ENCODE data around the gene ID2. TPM values are rescaled to one million over a fixed set of nuclear protein-coding genes. Genes with fewer than 3 reads are reported as not detected.

Gene ID2
- polyA plus RNA-seq, 1 donor from 2014 or later: 71.6 TPM

DNA sequence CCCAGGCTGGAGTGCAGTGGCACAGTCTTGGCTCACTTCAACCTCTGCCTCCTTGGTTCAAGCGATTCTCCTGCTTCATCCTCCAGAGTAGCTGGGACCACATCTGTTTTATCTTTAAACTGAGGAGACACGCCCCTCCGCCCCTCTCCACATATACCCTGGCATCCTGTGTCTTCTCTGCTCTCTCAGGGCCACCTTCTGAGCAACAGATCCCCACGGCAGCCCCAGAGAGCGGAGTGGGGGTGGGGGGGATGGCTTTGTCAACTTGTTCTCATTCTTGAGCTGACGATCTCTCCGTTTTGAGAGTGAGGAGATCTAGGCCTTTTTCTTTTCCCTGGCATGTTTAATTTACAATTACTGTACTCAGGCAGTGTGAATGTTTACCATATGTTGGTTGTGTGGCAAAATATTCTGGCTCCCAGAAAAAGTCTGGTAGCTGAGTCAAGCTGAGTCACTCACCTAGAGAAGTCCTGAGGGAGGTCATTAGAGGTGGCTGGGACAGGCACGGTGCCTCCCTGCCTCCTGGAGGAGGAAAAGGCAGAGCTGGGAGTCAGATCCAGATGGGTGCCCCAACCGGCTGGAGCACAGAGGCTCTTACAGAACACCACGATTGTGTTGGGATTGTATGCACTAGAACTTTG, 19.5 kb upstream of the ID2 start:
- TF ChIP-seq REST (IDR thresholded peaks at IDR 0.05; ENCODE audit: borderline replicate concordance) (no peak), MXI1 (conservative IDR thresholded peaks at IDR 0.05; ENCODE audit: poor library complexity, severe bottlenecking) (no peak), TAF1 (IDR thresholded peaks at IDR 0.05; ENCODE audit: low read depth) (no peak)
- H2AFZ ChIP-seq (ENCODE audit: low read depth, low read length): no peak overlapping the region

GRCh38 chr2:8663997-8664396, 17.9 kb upstream of the ID2 start:
- Histone ChIP-seq H3F3A (ENCODE audit: insufficient read depth, low read length, poor library complexity, severe bottlenecking) (no peaks in the 10 kb centered on the region), H3K27ac (ENCODE audit: low read length) (no peak overlapping the region)

More for the DNA sequence above, 19.5 kb upstream of the ID2 start:
- H3K36me3 ChIP-seq (ENCODE audit: insufficient read depth, low read length): no peaks in the 10 kb centered on the region
- no peaks in the 10 kb centered on the region for H3K9me2 ChIP-seq (ENCODE audit: insufficient read depth, low read length)
- H3K9ac ChIP-seq (ENCODE audit: low read length): no peak overlapping the region
- no peaks in the 10 kb centered on the region for H3K9me3 ChIP-seq (ENCODE audit: low read length)
- no peaks in the 10 kb centered on the region for H3F3A ChIP-seq (ENCODE audit: insufficient read depth, low read length, poor library complexity, severe bottlenecking)
- H4K20me1 ChIP-seq (ENCODE audit: insufficient read depth): no peaks in the 10 kb centered on the region
- no peak overlapping the region for H3K4me3 ChIP-seq (ENCODE audit: low read length)
- H3K27me3 ChIP-seq (ENCODE audit: insufficient read depth, low read depth, low read length): no peaks in the 10 kb centered on the region
- no peak overlapping the region for H3K4me2 ChIP-seq (ENCODE audit: low read length)
- no peaks in the 10 kb centered on the region for H3K79me2 ChIP-seq (replicated peaks; ENCODE audit: insufficient read depth, low read length)
- H3K27ac ChIP-seq (ENCODE audit: low read length): no peak overlapping the region

More at GRCh38 chr2:8663997-8664396, 17.9 kb upstream of the ID2 start:
- H3K9me2 ChIP-seq (ENCODE audit: insufficient read depth, low read length): no peaks in the 10 kb centered on the region
- no peaks in the 10 kb centered on the region for H3K27me3 ChIP-seq (ENCODE audit: insufficient read depth, low read depth, low read length)
- no peaks in the 10 kb centered on the region for H3K36me3 ChIP-seq (ENCODE audit: insufficient read depth, low read length)
- no peak overlapping the region for H3K4me3 ChIP-seq (ENCODE audit: low read length)
- no peaks in the 10 kb centered on the region for H3K79me2 ChIP-seq (replicated peaks; ENCODE audit: insufficient read depth, low read length)
- H3K9ac ChIP-seq (ENCODE audit: low read length): no peak overlapping the region
- H3K9me3 ChIP-seq (ENCODE audit: low read length): no peaks in the 10 kb centered on the region
- no peak overlapping the region for H3K4me2 ChIP-seq (ENCODE audit: low read length)
- TF ChIP-seq POLR2AphosphoS5 (IDR thresholded peaks at IDR 0.05) (no peak), RAD21 (conservative IDR thresholded peaks at IDR 0.05) (no peak), TAF1 (IDR thresholded peaks at IDR 0.05; ENCODE audit: low read depth) (no peak), MXI1 (conservative IDR thresholded peaks at IDR 0.05; ENCODE audit: poor library complexity, severe bottlenecking) (no peak), EP300 (conservative IDR thresholded peaks at IDR 0.05; ENCODE audit: poor library complexity, severe bottlenecking) (no peak), SMC3 (conservative IDR thresholded peaks at IDR 0.05; ENCODE audit: poor library complexity) (no peak), EZH2 (IDR thresholded peaks at IDR 0.05; ENCODE audit: borderline replicate concordance, insufficient read depth, low read length, poor library complexity, severe bottlenecking) (no peak), REST (IDR thresholded peaks at IDR 0.05; ENCODE audit: borderline replicate concordance) (no peak)
- TF ChIP-seq, protein P1, sequence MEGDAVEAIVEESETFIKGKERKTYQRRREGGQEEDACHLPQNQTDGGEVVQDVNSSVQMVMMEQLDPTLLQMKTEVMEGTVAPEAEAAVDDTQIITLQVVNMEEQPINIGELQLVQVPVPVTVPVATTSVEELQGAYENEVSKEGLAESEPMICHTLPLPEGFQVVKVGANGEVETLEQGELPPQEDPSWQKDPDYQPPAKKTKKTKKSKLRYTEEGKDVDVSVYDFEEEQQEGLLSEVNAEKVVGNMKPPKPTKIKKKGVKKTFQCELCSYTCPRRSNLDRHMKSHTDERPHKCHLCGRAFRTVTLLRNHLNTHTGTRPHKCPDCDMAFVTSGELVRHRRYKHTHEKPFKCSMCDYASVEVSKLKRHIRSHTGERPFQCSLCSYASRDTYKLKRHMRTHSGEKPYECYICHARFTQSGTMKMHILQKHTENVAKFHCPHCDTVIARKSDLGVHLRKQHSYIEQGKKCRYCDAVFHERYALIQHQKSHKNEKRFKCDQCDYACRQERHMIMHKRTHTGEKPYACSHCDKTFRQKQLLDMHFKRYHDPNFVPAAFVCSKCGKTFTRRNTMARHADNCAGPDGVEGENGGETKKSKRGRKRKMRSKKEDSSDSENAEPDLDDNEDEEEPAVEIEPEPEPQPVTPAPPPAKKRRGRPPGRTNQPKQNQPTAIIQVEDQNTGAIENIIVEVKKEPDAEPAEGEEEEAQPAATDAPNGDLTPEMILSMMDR (IDR thresholded peaks at IDR 0.05; ENCODE audit: poor library complexity, severe bottlenecking): no peak
- H4K20me1 ChIP-seq (ENCODE audit: insufficient read depth): no peaks in the 10 kb centered on the region
- no peak overlapping the region for H2AFZ ChIP-seq (ENCODE audit: low read depth, low read length)

Data from neural cell (in vitro differentiated cells).